Adrenal gland (tissue), 5 donors: Measurements from ENCODE around the gene NLRC5.

Source experiments
- POLR2A ChIP-seq, 2 donors: fragments of 450-650 bp; IDR thresholded peaks; one replicate each; pipeline ENCODE4 v1.6.1; 2017; ENCODE audit warnings: antibody characterized with exemption in 2 of 2, mild to moderate bottlenecking in 2 of 2, moderate library complexity in 1 of 2
- TF ChIP-seq, protein P1 (sequence below), 6 experiments: fragments of 450-650 bp in 4 of 6; fragments of 200-600 bp in 2 of 6; sonication (generic) in 1 of 6; IDR thresholded peaks; 1 replicate in 5 of 6; 2 replicates in 1 of 6; pipeline versions ENCODE4 v1.5.1 to v1.8.0; 2016 to 2021; ENCODE audit warnings: antibody characterized with exemption in 6 of 6, mild to moderate bottlenecking in 2 of 6, moderate library complexity in 1 of 6
- donor health status: DM: no; HTN: no; CAD: no.

GRCh38 chr16:56956756-56957155 is 32.6 kb upstream of the NLRC5 start:
- TF ChIP-seq, protein P1, sequence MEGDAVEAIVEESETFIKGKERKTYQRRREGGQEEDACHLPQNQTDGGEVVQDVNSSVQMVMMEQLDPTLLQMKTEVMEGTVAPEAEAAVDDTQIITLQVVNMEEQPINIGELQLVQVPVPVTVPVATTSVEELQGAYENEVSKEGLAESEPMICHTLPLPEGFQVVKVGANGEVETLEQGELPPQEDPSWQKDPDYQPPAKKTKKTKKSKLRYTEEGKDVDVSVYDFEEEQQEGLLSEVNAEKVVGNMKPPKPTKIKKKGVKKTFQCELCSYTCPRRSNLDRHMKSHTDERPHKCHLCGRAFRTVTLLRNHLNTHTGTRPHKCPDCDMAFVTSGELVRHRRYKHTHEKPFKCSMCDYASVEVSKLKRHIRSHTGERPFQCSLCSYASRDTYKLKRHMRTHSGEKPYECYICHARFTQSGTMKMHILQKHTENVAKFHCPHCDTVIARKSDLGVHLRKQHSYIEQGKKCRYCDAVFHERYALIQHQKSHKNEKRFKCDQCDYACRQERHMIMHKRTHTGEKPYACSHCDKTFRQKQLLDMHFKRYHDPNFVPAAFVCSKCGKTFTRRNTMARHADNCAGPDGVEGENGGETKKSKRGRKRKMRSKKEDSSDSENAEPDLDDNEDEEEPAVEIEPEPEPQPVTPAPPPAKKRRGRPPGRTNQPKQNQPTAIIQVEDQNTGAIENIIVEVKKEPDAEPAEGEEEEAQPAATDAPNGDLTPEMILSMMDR (IDR thresholded peaks at IDR 0.05): no peak
- no peak for TF ChIP-seq POLR2A (IDR thresholded peaks at IDR 0.05)
